A549 (cell line): ENCODE data around the gene RELN.

Source experiments
- CTCF ChIP-seq: fragments of >200 bp; sonication (Bioruptor Twin); formaldehyde crosslinking; IDR thresholded peaks from 3 replicates; pipeline ENCODE4 v1.5.1; 2016
- EP300 ChIP-seq, 2 experiments: fragments of >200 bp; sonication (Bioruptor Twin); formaldehyde crosslinking; IDR thresholded peaks; 2 replicates in 1 of 2; 3 replicates in 1 of 2; pipeline ENCODE4 v1.6.1; 2016 to 2017
- HOXA7 ChIP-seq: fragments of 250-450 bp; sonication (Bioruptor Pico); IDR thresholded peaks from 2 replicates; pipeline ENCODE4 v1.5.0; 2020; ENCODE audit warnings: mild to moderate bottlenecking, moderate library complexity
- JUN ChIP-seq, 2 experiments: fragments of >200 bp; sonication (Bioruptor Twin); formaldehyde crosslinking; IDR thresholded peaks; 2 replicates in 1 of 2; 3 replicates in 1 of 2; pipeline ENCODE4 v1.6.1; 2016 to 2017
- NPAS2 ChIP-seq: fragments of 250-450 bp; sonication (Bioruptor Pico); IDR thresholded peaks from 2 replicates; pipeline ENCODE4 v1.8.0; 2022; ENCODE audit warnings: mild to moderate bottlenecking, moderate library complexity, borderline replicate concordance
- POLR2A ChIP-seq: IDR thresholded peaks from 2 replicates; pipeline ENCODE4 v1.6.1; 2012; ENCODE audit warnings: mild to moderate bottlenecking, low read length
- POLR2AphosphoS2 ChIP-seq: conservative IDR thresholded peaks from 2 replicates; pipeline ENCODE4 v1.6.1; 2012; ENCODE audit warnings: low read length, improper control_type of control experiment, inconsistent platforms
- RFX5 ChIP-seq: fragments of 450-650 bp; IDR thresholded peaks from 2 replicates; pipeline ENCODE4 v1.7.1; 2014; ENCODE audit warnings: antibody characterized with exemption, mild to moderate bottlenecking, moderate library complexity
- SREBF2 ChIP-seq: fragments of 450-650 bp; IDR thresholded peaks from 2 replicates; pipeline ENCODE4 v1.6.1; 2014; ENCODE audit warnings: mild to moderate bottlenecking, moderate library complexity

- TF ChIP-seq CTCF (no peak), HOXA7 (CRISPR knock-in tag) (no peak), EP300 (IDR thresholded peaks at IDR 0.05) (no peak), NPAS2 (CRISPR knock-in tag) (no peak), SREBF2 (no peak), RFX5 (no peak), POLR2A (no peak), POLR2AphosphoS2 (no peak), JUN (IDR thresholded peaks at IDR 0.05) (no peak)
These were observed 310.0 kb downstream of the RELN start for GRCh38 chr7:103679151-103680132.
